ENCODE data around the gene AGXT.

AGXT gene

GRCh38 chr2:240922245-240922981, 53.8 kb downstream of the AGXT start:
- Histone ChIP-seq H3K4me3 (ENCODE audit: low read depth, low read length) (no peak overlapping the region), H3K27me3 (replicated peaks) (no peaks in the 10 kb centered on the region), H3K36me3 (replicated peaks) (no peaks in the 10 kb centered on the region), H3K27ac (no peak overlapping the region)
- no peak for DNase-seq
- in situ Hi-C loops (cut with HindIII; ENCODE audit: low pct_ligation_motif_present, low sequenced_read_pairs): no loop called here
- no peak for TF ChIP-seq CTCF (IDR thresholded peaks at IDR 0.05; ENCODE audit: low read depth, low read length, missing control alignments)

- no peak overlapping the region for H3K27ac ChIP-seq
- DNase-seq: no peak
- no peaks in the 10 kb centered on the region for H3K27me3 ChIP-seq (replicated peaks)
- in situ Hi-C loops (cut with HindIII; ENCODE audit: low pct_ligation_motif_present, low sequenced_read_pairs): no loop called here
- no peak for TF ChIP-seq CTCF (IDR thresholded peaks at IDR 0.05; ENCODE audit: low read depth, low read length, missing control alignments)
- no peaks in the 10 kb centered on the region for H3K36me3 ChIP-seq (replicated peaks)
- H3K4me3 ChIP-seq (ENCODE audit: low read depth, low read length): no peak overlapping the region
Observed at GRCh38 chr2:240922982-240923537, 54.4 kb downstream of the AGXT start.

- H3K27ac ChIP-seq: no peak overlapping the region
- no peaks in the 10 kb centered on the region for H3K27me3 ChIP-seq (replicated peaks)
- no peak overlapping the region for H3K4me3 ChIP-seq (ENCODE audit: low read depth, low read length)
- no peak for TF ChIP-seq CTCF (IDR thresholded peaks at IDR 0.05; ENCODE audit: low read depth, low read length, missing control alignments)
- in situ Hi-C loops (cut with HindIII; ENCODE audit: low pct_ligation_motif_present, low sequenced_read_pairs): no loop called here
- no peak for DNase-seq
- no peaks in the 10 kb centered on the region for H3K36me3 ChIP-seq (replicated peaks)
Observed at GRCh38 chr2:240925191-240925567, 56.6 kb downstream of the AGXT start.

- in situ Hi-C loops (cut with HindIII; ENCODE audit: low pct_ligation_motif_present, low sequenced_read_pairs): no loop called here
- no peaks in the 10 kb centered on the region for H3K27me3 ChIP-seq (replicated peaks)
- no peak for TF ChIP-seq CTCF (IDR thresholded peaks at IDR 0.05; ENCODE audit: low read depth, low read length, missing control alignments)
- H3K4me3 ChIP-seq (ENCODE audit: low read depth, low read length): no peak overlapping the region
- H3K27ac ChIP-seq: no peak overlapping the region
- no peak for DNase-seq
- no peaks in the 10 kb centered on the region for H3K36me3 ChIP-seq (replicated peaks)
Observed at GRCh38 chr2:240925568-240926515, 57.2 kb downstream of the AGXT start.

GRCh38 chr2:240926516-240927389, 58.1 kb downstream of the AGXT start:
- Histone ChIP-seq H3K27me3 (replicated peaks) (no peaks in the 10 kb centered on the region), H3K27ac (no peak overlapping the region), H3K4me3 (ENCODE audit: low read depth, low read length) (no peak overlapping the region), H3K36me3 (replicated peaks) (no peaks in the 10 kb centered on the region)
- no peak for DNase-seq
- no peak for TF ChIP-seq CTCF (IDR thresholded peaks at IDR 0.05; ENCODE audit: low read depth, low read length, missing control alignments)
- in situ Hi-C loops (cut with HindIII; ENCODE audit: low pct_ligation_motif_present, low sequenced_read_pairs): no loop called here
